Stimulated activated CD4-positive, alpha-beta T cell treated with anti-CD3 and anti-CD28 coated beads, TNF-alpha, amount 100 ng/mL, for 1 hour (primary cell): ENCODE data around the gene GALK2.
"Not testable (repeated sequence)": the region's sequence is repeated elsewhere in the genome, so short reads cannot be mapped to it uniquely, and the experiment has no call there.

ENCODE experiments used
- DNase-seq, 3 donors: peaks; one replicate each; pipeline ENCODE4 v3.0.0-alpha.2; 2020; ENCODE audit warnings: low read depth in 3 of 3, low spot score in 1 of 3

GALK2 gene

GRCh38 chr15:49163678-49164077 is 6.4 kb upstream of the GALK2 start:
- no peak for DNase-seq

GRCh38 chr15:49164865-49165264 is 5.2 kb upstream of the GALK2 start:
- DNase-seq: no peak

GRCh38 chr15:49168016-49168415 is 2.0 kb upstream of the GALK2 start:
- DNase-seq: no peak

- no peak for DNase-seq
Observed at GRCh38 chr15:49171790-49172189, 1.7 kb downstream of the GALK2 start.

GRCh38 chr15:49174902-49175301 is 4.9 kb downstream of the GALK2 start:
- no peak for DNase-seq

- DNase-seq: not testable (repeated sequence)
Observed at GRCh38 chr15:49175582-49176397, 5.7 kb downstream of the GALK2 start.

- DNase-seq: no peak
Observed at GRCh38 chr15:49178497-49178896, 8.4 kb downstream of the GALK2 start.

- no peak for DNase-seq
Observed at GRCh38 chr15:49179433-49180190, 9.6 kb downstream of the GALK2 start.

DNA sequence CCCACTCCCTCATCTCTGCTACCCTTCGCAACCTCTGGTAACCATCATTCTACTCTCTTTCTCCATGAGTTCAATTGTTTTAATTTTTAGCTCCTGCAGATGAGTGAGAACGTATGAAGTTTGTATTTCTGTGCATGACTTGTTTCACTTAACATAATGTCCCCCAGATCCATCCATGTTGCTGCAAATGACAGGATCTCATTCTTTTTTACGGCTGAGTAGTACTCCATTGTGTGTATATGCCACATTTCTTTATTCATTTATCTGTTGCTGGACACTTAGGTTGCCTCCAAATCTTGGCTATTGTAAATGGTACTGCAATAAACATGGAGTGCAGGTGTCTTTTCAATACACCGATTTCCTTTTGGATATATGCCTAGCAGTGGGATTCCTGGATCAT is 12.1 kb downstream of the GALK2 start:
- DNase-seq: no peak

- DNase-seq: not testable (repeated sequence)
Observed at GRCh38 chr15:49183741-49184140, 13.7 kb downstream of the GALK2 start.

GRCh38 chr15:49185473-49185872 is 15.4 kb downstream of the GALK2 start:
- no peak for DNase-seq

DNA sequence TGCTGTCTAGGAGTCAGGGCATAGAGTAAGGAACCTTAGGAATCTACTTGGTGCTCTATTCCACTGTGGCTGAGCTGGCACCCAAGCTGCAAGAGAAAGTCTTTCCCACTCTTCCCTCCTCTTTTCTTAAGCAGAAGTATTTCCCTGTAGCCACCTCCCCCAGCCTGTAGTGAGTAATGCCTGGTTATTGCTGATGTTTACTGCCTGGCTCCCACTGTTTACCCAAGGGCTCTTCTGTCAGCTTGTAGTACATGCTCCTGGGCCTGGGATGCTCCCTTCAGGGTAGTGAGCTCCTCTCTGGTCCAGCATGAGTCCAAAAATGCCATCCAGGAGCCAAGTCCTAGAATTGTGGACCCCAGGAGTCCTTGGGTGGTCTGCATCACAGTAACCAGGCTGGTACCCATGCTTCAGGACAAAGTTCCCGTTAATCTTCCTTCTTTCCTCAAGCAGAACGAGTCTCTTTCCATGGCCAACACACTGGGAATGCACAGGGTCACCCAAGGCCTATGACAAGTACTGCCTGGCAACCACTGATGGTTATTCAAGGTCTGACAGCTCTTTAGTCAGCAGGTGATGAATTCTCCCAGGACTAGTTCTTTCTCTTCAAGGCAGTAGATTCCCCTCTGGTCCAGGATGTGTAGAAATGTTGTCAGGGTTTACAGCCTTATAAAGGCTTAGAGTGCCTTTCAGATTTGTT is 17.6 kb downstream of the GALK2 start:
- DNase-seq: no peak

- no peak for DNase-seq
Observed at GRCh38 chr15:49188933-49189332, 18.9 kb downstream of the GALK2 start.

DNA sequence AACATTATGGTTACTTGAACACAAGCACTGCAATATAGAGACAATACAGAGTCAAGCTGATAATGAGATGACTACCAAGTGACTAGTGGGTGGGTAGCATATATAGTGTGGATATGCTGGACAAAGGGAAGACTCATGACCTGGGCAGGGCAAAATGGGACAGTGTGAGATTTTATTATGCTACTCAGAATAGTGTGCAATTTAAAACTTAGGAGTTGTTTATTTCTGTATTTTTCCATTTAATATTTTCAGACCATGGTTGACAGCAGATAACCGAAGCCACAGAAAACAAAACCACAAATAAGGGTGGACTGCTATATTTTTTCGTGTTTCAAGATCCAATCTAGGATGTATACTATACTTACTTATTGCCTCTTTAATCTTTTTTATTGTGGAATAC is 19.6 kb downstream of the GALK2 start:
- no peak for DNase-seq

- DNase-seq: no peak
Observed at GRCh38 chr15:49190586-49190985, 20.5 kb downstream of the GALK2 start.

GRCh38 chr15:49191892-49192291 is 21.8 kb downstream of the GALK2 start:
- DNase-seq: no peak

DNA sequence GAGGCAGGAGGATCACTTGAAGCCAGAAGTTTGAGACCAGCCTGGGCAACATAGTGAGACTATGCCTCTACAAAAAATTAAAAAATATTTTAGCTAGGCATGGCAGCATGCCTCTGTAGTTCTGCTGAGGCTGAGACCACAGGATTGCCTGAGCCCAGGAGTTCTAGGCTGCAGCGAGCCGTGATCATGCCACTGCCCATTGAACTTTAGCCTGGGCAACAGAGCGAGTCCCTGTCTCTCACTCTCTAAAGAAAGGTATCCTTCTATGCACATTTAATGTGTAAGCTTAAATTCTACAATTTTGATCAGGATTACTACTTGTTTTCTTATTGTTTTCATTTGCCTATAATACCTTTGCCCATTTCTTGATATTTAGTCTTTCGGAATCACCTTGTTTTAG is 26.8 kb downstream of the GALK2 start:
- no peak for DNase-seq

DNA sequence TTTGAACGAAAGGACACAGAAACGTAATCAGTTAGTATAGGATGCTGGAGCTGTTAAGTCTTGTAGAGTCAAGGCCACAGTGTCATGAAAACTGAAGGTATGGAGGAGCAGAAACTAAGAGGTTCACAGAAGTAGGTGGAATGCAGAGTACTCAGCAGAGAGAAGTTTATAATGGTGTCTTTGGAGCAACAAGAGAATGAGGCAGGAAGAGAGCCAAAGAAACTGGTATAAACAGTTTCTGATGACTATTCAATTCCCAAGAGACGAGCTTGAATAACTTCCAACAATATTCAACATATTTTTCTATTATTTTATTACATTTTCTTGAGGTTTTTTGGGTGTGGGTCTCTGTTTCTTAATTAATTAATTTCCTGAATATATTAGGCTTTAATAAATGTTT is 29.6 kb downstream of the GALK2 start:
- DNase-seq: no peak

- no peak for DNase-seq
Observed at GRCh38 chr15:49200347-49200746, 30.3 kb downstream of the GALK2 start.

- not testable (repeated sequence) for DNase-seq
Observed at GRCh38 chr15:49208102-49208501, 38.1 kb downstream of the GALK2 start.

DNA sequence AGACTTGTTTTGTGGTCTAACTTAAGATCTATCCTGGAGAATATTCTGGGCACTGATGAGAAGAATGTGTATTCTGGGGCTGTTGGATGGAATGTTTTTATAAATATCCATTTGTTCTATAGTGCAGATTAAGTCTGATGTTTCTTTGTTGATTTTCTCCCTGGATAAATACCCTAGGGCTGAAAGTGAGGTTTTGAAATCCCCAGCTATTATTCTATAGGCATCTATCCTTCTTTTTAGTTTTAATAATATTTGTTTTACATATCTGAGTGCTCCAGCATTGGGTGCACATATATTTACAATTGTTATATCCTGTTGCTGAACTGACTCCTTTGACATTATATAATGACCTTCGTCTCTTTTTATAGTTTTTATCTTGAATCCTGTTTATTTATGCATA is 42.9 kb downstream of the GALK2 start:
- DNase-seq: no peak
